HL-60 (cell line): Measurements from ENCODE around the gene KLHDC4.

Experiments
- DNase-seq, 2 experiments: peaks; one replicate each; pipeline ENCODE4 v3.0.0-alpha.2; 2010 to 2020; ENCODE audit warnings: low read depth in 1 of 2, low spot score in 1 of 2
- H3K27ac ChIP-seq: fragments of 250-450 bp; sonication (Bioruptor Pico); replicated peaks from 2 replicates; pipeline ENCODE4 v1.5.1; 2020; ENCODE audit warnings: mild to moderate bottlenecking, moderate library complexity
- H3K27me3 ChIP-seq: fragments of 250-450 bp; sonication (Bioruptor Pico); 2 replicates; pipeline ENCODE4 v1.5.1; 2021; ENCODE audit warnings: mild to moderate bottlenecking, moderate library complexity; ENCODE audit not compliant: insufficient read depth, poor library complexity, severe bottlenecking
- H3K4me3 ChIP-seq: replicated peaks from 2 replicates; pipeline ENCODE4 v1.5.1; 2011; ENCODE audit warnings: mild to moderate bottlenecking, control low read depth, low read length; ENCODE audit not compliant: insufficient read depth
- GABPA ChIP-seq: IDR thresholded peaks from 2 replicates; pipeline ENCODE4 v1.6.1; 2012; ENCODE audit warnings: low read depth
- POLR2AphosphoS5 ChIP-seq: IDR thresholded peaks from 2 replicates; pipeline ENCODE4 v1.6.1; 2012; ENCODE audit warnings: low read depth
- SPI1 ChIP-seq: IDR thresholded peaks from 2 replicates; pipeline ENCODE4 v1.6.1; 2012; ENCODE audit warnings: low read depth, mild to moderate bottlenecking, borderline replicate concordance
- TF ChIP-seq, protein P1 (sequence below): IDR thresholded peaks from one replicate; pipeline ENCODE4 v1.5.1; 2011; ENCODE audit warnings: low read length, control low read depth, inconsistent platforms; ENCODE audit not compliant: insufficient read depth
- TF ChIP-seq, protein P2 (sequence below): IDR thresholded peaks from 2 replicates; pipeline ENCODE4 v1.6.1; 2012; ENCODE audit warnings: low read depth; ENCODE audit not compliant: insufficient replicate concordance

The KLHDC4 gene

DNA sequence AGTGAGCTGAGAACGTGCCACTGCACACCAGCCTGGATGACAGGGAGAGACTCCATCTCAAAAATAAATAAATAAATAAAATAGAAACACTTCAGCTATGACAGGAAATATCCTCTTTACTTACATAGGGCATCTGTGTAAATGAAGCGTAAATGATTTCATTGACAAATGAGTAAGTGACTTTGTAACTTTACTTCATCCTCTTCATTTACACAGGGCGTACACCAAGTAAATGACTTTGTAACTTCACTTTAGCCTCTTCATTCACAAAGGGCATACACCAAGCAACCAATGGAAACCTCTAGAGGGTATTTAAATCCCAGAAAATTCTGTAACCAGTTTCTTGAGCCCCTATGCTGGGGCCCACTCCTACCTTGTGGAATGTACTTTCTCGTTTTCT, 16.2 kb upstream of the KLHDC4 start:
- TF ChIP-seq SPI1 (no peak), GABPA (no peak), POLR2AphosphoS5 (no peak)
- TF ChIP-seq, protein P1, sequence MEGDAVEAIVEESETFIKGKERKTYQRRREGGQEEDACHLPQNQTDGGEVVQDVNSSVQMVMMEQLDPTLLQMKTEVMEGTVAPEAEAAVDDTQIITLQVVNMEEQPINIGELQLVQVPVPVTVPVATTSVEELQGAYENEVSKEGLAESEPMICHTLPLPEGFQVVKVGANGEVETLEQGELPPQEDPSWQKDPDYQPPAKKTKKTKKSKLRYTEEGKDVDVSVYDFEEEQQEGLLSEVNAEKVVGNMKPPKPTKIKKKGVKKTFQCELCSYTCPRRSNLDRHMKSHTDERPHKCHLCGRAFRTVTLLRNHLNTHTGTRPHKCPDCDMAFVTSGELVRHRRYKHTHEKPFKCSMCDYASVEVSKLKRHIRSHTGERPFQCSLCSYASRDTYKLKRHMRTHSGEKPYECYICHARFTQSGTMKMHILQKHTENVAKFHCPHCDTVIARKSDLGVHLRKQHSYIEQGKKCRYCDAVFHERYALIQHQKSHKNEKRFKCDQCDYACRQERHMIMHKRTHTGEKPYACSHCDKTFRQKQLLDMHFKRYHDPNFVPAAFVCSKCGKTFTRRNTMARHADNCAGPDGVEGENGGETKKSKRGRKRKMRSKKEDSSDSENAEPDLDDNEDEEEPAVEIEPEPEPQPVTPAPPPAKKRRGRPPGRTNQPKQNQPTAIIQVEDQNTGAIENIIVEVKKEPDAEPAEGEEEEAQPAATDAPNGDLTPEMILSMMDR: no peak
- TF ChIP-seq, protein P2, sequence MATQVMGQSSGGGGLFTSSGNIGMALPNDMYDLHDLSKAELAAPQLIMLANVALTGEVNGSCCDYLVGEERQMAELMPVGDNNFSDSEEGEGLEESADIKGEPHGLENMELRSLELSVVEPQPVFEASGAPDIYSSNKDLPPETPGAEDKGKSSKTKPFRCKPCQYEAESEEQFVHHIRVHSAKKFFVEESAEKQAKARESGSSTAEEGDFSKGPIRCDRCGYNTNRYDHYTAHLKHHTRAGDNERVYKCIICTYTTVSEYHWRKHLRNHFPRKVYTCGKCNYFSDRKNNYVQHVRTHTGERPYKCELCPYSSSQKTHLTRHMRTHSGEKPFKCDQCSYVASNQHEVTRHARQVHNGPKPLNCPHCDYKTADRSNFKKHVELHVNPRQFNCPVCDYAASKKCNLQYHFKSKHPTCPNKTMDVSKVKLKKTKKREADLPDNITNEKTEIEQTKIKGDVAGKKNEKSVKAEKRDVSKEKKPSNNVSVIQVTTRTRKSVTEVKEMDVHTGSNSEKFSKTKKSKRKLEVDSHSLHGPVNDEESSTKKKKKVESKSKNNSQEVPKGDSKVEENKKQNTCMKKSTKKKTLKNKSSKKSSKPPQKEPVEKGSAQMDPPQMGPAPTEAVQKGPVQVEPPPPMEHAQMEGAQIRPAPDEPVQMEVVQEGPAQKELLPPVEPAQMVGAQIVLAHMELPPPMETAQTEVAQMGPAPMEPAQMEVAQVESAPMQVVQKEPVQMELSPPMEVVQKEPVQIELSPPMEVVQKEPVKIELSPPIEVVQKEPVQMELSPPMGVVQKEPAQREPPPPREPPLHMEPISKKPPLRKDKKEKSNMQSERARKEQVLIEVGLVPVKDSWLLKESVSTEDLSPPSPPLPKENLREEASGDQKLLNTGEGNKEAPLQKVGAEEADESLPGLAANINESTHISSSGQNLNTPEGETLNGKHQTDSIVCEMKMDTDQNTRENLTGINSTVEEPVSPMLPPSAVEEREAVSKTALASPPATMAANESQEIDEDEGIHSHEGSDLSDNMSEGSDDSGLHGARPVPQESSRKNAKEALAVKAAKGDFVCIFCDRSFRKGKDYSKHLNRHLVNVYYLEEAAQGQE: no peak
- Histone ChIP-seq H3K4me3 (no peak overlapping the region), H3K27ac (no peak overlapping the region), H3K27me3 (no peaks in the 10 kb centered on the region)
- no peak for DNase-seq

DNA sequence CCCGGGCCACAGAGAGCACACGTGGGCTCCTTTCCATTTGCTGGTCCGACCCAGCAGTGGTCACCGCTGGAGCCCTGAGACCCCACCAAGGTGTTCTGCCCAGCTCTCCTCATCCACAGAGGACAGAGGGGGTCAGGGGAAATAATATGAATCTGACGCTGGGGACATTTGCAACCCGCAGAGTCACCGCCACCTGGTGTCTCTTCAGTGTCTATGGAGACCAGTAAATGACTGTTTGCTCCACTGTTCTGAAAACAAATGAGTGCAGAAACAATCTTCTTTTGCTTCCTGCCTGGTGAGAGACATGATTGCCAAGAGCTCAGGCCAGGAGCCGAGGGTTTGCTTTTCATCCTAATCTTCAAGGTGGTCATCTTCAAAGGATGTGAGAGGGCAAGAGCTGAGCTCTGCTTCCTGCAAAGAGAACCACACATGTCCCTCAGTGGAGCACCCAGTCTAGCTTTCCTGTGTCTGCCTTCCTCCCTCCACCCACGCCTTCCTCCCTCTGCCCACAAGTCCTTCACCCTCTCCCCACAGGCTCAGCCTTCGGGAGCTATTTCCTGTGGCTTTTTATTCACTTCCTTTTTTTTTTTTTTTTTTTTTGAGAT, 14.7 kb upstream of the KLHDC4 start:
- Histone ChIP-seq H3K4me3 (no peak overlapping the region), H3K27ac (peak overlapping the region; percentile 97), H3K27me3 (no peaks in the 10 kb centered on the region)
- peak; percentile 75 to 89 for DNase-seq
- TF ChIP-seq SPI1 (peak; percentile 84; the same call in 1 of the 2 replicates), GABPA (no peak), POLR2AphosphoS5 (peak; percentile 82)
- TF ChIP-seq, protein P1: no peak

DNA sequence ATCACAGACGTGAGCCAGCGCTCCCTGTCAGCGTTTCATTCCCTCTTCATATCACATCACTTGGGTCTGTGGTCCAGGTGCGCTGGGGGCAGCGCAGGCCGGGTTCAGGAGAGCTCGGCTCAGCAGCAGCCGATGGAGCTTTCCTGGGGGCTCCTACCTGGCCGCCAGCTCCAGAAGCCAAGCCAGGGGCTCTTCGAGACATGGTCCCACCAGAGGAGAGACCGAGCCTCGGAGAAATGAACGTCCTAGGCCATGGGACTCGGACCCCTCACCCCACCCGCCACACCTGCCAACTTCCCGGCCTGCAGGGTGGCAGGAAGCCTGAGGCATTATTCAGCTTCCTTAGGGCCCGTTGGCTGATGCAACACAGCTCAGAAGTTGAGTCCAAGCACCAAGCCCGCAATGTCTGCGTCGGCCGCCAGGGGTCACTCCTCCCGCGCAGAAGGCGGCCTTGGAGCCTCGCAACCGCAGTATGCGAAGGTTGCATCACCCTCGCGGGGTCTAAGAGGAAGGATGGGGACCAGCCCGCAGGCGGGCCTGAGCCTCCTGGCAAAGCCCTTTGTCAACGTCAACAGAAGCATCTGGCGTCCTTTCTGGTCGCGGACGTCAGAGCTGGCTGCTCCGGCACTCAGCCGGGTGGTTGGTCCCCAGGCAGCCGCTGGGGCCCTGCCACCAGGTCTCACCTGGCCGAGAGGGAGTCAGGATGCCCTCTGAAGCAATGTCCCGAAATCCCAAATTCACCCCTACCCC, 13.2 kb upstream of the KLHDC4 start:
- DNase-seq: peak; percentile 94
- Histone ChIP-seq H3K27me3 (no peaks in the 10 kb centered on the region), H3K27ac (peak overlapping the region; percentile 97), H3K4me3 (no peak overlapping the region; the same call in 1 of the 2 replicates)
- TF ChIP-seq GABPA (no peak; the same call in 1 of the 2 replicates), SPI1 (no peak), POLR2AphosphoS5 (peak; percentile 66)
- TF ChIP-seq, protein P1: peak; percentile 54
- TF ChIP-seq, protein P2: no peak
